HG03280 (cell line): ENCODE data around the gene WDFY1.

Experiments used
- ATAC-seq: cut with Tn5 transposase; IDR thresholded peaks from one replicate; pipeline ENCODE4 v1.9.1; 2021; ENCODE audit warnings: mild to moderate bottlenecking, moderate library complexity; ENCODE audit not compliant: unreplicated experiment

WDFY1 gene

GRCh38 chr2:223957092-223957851 is 12.1 kb upstream of the WDFY1 start, which contains the start of gene MRPL44:
Gene MRPL44, plus strand, starts transcription at chr2:223957463. Its CDS starts 10 bp downstream, at chr2:223957473.
- peak; percentile 91 for ATAC-seq

- no peak for ATAC-seq
Observed at GRCh38 chr2:223956300-223956699, 11.2 kb upstream of the WDFY1 start.

DNA sequence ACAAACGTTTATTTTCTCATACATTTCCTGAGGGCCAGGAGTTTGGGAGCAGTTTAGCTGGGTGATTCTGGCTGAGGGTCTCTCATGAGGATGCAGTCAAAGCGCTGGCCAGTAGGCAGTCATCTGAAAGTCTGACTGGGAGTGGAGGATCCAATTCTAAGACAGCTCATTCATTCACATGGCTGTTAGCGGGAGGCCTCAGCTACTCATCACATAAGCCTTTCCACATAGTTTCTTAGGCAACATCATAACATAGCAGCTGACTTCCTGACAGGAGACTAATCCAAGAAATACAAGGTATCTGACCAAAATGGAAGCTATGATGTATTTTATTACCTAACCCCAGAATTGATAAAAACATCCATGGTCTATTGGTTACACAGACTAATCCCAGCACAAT is 9.3 kb upstream of the WDFY1 start:
- no peak for ATAC-seq

GRCh38 chr2:223952280-223952968 is 7.3 kb upstream of the WDFY1 start:
- ATAC-seq: peak; percentile 57

GRCh38 chr2:223950448-223951347 is 5.6 kb upstream of the WDFY1 start:
- ATAC-seq: no peak

GRCh38 chr2:223949241-223949840 is 4.2 kb upstream of the WDFY1 start:
- ATAC-seq: no peak

DNA sequence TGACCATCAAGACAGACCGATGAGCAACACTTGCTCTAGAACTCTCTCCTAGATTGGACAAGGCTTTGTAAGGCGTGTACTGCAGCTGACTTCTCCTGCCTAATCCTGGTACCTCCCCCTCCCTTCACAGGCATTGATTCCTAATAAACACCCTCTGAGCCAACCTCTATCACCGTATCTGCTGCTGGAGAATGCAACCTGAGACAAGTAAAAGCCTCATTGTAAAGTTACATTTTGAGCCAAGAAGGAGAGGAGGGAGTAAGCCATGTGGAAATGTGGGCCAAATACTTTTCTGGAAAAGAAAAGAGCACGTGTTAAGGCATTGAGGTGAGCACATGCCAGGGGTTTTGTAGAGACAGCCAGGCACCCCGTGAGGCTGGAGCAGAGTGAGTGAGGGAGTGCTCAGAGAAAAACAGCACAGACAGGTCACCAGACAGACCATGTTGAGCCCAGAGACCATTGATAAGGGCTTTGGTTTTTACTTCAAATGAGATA is 2.6 kb upstream of the WDFY1 start:
- ATAC-seq: no peak

DNA sequence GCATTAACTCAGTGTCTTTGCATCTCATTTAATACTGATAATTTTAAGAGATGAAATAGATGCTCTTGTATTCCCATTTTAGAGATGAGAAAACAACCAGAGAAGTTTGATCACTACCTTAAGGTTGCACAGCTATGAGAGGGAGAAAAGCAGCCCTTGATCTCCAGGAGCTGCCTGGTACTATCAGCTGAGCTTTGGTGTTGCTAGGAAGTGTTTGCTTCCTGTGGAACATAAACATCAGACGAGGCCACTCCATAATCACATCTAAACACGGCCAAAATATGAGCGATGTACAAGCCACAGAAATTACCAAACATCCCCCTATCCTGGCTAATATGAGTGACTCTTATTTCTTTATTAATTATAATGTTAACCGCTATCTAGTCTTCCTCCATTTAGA is 620 bp upstream of the WDFY1 start:
- no peak for ATAC-seq

GRCh38 chr2:223944166-223944702 is 901 bp downstream of the WDFY1 start:
- no peak for ATAC-seq

DNA sequence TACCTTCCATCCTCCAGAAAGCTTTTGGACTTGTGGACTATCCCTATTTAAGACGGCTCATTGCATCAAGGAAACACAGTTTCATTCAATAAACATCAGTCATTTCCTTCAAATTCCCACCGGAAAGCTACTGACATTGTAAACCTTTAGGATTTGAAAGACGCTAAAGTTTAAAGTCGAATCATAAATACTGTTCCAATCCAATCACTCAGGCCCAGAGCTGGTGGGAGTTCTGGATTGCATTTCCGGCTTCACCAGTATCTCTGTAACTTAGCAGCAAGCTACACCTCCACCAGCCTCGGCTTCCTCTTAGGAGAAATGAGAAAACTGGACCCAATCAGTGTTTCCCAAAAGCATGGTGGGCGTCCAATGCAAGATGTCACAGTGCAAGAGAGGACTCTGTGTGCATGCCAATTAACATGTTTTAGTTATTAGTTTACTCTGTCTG is 1.6 kb downstream of the WDFY1 start:
- no peak for ATAC-seq

- no peak for ATAC-seq
Observed at GRCh38 chr2:223943135-223943534, 2.0 kb downstream of the WDFY1 start.

- peak; percentile 48 for ATAC-seq
Observed at GRCh38 chr2:223941579-223942277, 3.4 kb downstream of the WDFY1 start.

DNA sequence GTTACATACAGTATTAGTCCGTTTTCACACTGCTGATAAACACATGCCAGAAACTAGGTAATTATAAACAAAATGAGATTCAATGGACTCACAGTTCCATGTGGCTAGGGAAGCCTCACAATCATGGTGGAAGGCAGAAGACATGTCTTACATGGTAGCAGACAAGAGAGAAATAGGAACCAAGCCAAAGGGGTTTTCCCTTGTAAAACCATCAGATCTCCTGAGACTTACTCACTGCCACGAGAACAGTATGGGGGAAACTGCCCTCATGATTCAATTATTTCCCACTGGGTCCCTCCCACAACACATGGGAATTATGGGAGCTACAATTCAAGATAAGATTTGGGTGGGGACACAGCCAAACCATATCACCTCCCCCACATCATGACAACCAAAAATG is 5.7 kb downstream of the WDFY1 start:
- ATAC-seq: peak; percentile 32

DNA sequence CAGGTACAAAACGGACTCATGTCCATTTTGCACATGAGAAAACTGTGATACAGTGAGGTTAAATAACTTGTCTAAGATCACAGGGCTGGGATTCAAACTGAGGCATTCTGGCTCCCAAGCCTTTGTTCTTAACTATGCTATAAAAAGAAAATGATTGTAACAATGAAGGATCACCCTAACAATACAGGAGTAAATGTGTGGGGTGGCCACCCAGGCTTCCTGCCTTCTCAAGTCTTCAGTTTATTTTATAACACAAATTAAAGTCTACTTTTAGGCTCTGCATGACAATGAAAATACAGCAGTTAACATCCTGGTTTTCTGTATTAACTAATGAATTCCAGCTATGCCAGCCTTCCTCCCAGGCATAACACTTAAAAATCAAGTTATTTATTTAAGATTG is 7.6 kb downstream of the WDFY1 start:
- no peak for ATAC-seq

DNA sequence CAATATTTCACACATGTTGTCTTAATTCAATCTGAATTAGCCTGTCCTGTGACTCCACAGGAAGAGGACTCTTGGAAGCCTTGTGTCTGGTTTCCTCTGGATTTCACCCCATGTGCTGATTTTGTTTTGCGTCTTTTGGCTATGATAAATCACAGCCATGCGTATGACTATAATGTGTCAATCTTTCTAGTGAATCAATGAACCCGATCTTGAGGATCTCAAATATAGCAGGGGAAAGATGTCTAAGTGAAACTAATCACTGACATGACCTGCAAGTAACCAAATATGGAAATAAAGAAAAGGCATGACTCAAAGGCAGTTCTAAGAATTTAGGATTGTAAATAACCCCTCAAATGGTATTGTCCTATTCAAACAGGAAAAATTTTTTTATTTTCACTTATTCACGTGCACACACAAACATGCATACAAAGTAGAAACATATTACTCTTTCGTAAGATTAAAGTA is 8.2 kb downstream of the WDFY1 start:
- no peak for ATAC-seq

DNA sequence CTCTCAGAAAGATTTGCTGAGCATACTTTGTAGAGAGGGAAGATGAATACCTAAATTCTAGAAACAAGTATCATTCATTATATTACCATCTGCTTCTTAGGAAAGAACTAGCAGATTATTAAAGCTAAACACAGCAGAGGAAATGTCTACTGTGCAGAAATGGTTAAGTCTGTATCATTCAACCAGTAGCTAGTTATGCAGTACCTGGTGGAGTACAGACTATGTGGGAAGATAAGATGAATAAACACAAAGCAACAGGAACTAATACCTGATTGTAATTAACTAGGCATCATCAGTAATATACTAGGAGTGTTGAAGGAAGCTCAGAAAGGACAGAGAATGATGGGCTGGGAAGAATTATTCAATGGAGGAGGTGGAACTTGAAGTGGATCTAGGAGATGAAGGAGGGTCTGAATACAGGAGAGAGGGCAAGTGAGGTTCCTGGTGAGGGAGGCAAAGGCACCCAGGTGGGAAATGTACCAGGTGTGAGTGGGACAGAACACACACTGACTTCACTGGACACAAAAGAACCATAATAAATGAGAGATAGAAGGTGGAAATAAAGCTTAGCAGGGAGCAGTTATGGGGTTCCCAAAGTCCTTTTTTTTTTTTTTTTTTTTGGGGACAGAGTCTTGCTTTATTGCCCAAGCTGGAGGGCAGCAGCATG is 9.5 kb downstream of the WDFY1 start:
- no peak for ATAC-seq

DNA sequence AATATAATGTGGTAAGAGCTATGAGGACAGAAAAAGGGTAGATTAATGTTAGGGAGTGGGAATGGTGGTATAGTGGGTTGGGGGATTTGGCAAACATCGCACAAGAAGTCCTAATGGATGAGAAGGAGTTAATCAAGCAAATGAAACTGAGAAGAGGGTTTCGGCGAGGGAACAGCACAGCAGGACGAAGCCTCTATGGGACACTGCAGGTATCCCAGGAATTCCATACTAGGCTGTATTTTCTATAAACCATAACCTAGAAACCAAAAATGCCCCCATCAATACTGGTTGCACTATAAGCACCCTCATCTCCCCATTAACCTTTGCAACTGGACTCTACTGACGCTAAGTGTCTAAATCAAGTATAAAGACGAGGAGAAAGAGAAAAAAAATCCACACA is 10.3 kb downstream of the WDFY1 start:
- no peak for ATAC-seq

GRCh38 chr2:223932816-223933800 is 12.0 kb downstream of the WDFY1 start:
- ATAC-seq: no peak
